ENCODE data around the gene LHX3. TPM values are rescaled to one million over a fixed set of nuclear protein-coding genes. Genes with fewer than 3 reads are reported as not detected.

The LHX3 gene
- total and polyA plus RNA-seq, 2 donors (not counting 1 experiment from before 2014, with no cell fraction given): 0.07 to 0.30 TPM

DNA sequence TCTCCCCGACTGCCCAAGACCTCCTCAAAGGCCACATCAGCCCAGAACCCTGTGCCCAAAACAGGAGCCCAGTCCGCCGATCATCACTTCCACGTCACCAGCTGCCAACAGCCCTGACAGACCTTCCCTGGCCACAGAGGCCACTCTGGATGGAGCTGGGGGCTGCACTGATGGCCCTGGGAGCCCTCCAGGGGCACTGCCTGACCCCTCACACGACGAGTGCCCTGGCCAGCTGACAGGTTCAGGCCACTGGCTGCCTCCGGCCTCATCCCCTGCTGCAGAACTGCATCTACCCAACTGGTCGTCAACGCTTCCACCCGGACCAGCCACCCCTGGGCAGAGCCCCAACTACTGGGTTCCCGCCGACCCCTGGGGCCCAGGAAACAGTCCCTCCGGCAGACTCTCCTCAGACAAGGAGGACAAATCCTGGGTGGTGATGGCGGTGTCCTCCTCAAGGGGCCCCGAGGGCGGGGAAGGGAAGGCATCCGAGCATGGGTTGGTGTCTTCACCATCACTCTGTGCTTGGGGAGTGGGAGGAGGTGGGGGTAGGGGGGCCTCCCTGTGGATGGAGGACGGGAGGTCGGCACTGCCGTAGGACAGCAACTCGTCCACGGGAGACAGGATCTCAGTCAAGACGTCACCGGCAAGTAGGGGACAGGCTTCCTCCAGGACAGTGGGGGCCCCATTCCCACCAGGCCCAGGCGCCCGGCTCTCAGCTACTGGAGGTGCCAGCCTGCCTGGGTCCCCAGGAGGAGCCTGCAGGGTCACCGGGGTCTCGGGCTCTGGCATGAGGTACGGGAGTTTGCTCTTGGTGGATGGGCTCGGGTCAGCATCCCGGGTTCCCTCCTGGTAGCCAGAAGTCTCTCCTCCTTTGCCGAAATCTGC lies 48.6 kb upstream of the LHX3 start:
- Histone ChIP-seq H3K9ac (ENCODE audit: low read length) (no peak overlapping the region), H3K4me1 (ENCODE audit: control insufficient read depth in 2 of 2, insufficient read depth in 2 of 2, low read length in 2 of 2) (no peaks in the 10 kb centered on the region), H3K79me2 (ENCODE audit: control insufficient read depth, insufficient read depth, low read length) (no peaks in the 10 kb centered on the region), H3K4me3 (ENCODE audit: control extremely low read depth in 1 of 5, extremely low read depth in 1 of 5, insufficient read depth in 1 of 5, low read depth in 2 of 5, low read length in 4 of 5) (no peak overlapping the region), H4K20me1 (ENCODE audit: control insufficient read depth, insufficient read depth, low read length, poor library complexity, severe bottlenecking) (no peaks in the 10 kb centered on the region), H2AFZ (ENCODE audit: insufficient read depth, low read depth, low read length, poor library complexity, severe bottlenecking) (no peak overlapping the region), H3K27me3 (replicated peaks in 1 of 4; ENCODE audit: control extremely low read depth in 1 of 4, control insufficient read depth in 3 of 4, insufficient read depth in 4 of 4, low read length in 3 of 4) (peaks cover 0 to 5% (median 0%) of the 10 kb centered on the region in 4 experiments), H3K4me2 (replicated peaks; ENCODE audit: low read depth, low read length, poor library complexity, severe bottlenecking) (no peak overlapping the region), H3K27ac (ENCODE audit: low read length in 2 of 2) (no peak overlapping the region), H3K36me3 (replicated peaks in 1 of 2; ENCODE audit: control extremely low read depth in 1 of 2, control insufficient read depth in 1 of 2, extremely low read depth in 1 of 2, insufficient read depth in 2 of 2, low read length in 1 of 2) (no peaks in the 10 kb centered on the region), H3K9me3 (ENCODE audit: control extremely low read depth in 1 of 3, control insufficient read depth in 2 of 3, insufficient read depth in 1 of 3, low read length in 2 of 3) (no peaks in the 10 kb centered on the region)
- ChIA-PET CTCF (interaction anchor here (1.8 kb wide), 1 partner anchor 11 kb away, joined by 5 read pairs; no protein-coding TSS in a partner anchor), POLR2A (no interaction called here)
- H3K27ac Mint-ChIP-seq: no peak overlapping the region
- no peaks in the 10 kb centered on the region for H3K9me3 Mint-ChIP-seq (ENCODE audit: insufficient read depth)
- WGBS (ENCODE audit: insufficient coverage): 88% methylated on average over 32 of the region's 32 CpGs
- intact Hi-C loops (cut with micrococcal nuclease): no loop called here
- ATAC-seq (ENCODE audit: low read depth): no peak
- H3K27me3 Mint-ChIP-seq: no peaks in the 10 kb centered on the region
- no peak for DNase-seq
- TF ChIP-seq, protein P1, sequence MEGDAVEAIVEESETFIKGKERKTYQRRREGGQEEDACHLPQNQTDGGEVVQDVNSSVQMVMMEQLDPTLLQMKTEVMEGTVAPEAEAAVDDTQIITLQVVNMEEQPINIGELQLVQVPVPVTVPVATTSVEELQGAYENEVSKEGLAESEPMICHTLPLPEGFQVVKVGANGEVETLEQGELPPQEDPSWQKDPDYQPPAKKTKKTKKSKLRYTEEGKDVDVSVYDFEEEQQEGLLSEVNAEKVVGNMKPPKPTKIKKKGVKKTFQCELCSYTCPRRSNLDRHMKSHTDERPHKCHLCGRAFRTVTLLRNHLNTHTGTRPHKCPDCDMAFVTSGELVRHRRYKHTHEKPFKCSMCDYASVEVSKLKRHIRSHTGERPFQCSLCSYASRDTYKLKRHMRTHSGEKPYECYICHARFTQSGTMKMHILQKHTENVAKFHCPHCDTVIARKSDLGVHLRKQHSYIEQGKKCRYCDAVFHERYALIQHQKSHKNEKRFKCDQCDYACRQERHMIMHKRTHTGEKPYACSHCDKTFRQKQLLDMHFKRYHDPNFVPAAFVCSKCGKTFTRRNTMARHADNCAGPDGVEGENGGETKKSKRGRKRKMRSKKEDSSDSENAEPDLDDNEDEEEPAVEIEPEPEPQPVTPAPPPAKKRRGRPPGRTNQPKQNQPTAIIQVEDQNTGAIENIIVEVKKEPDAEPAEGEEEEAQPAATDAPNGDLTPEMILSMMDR (IDR thresholded peaks at IDR 0.05): no peak
- no peak for TF ChIP-seq EZH2 (IDR thresholded peaks at IDR 0.05; ENCODE audit: borderline replicate concordance, insufficient read depth, low read depth, low read length, poor library complexity, severe bottlenecking)
- H3K4me3 Mint-ChIP-seq: no peak overlapping the region
- no peaks in the 10 kb centered on the region for H3K4me1 Mint-ChIP-seq

DNA sequence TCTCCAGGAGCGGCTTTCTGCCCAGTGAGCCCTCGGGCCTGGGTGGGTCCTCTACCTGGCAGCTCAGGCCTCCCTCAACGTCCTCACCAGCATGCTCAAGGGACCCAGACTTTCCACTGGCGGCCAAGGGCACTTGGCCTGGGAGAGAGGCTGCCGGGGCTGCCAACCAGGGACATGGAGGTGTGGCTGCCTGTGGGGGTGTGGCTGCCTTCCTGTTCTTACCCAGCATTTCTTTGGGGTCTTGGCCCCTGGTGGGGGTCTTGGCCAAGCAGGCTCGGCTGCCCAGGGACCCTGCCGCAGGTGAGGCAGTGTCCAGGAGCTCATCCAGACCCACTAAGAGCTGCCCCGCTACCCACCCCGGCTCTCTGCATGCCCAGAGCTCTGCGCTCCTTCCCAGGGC lies 47.9 kb upstream of the LHX3 start:
- no peak overlapping the region for H3K4me3 ChIP-seq (ENCODE audit: control extremely low read depth in 1 of 5, extremely low read depth in 1 of 5, insufficient read depth in 1 of 5, low read depth in 2 of 5, low read length in 4 of 5)
- no peaks in the 10 kb centered on the region for H3K4me1 Mint-ChIP-seq
- no peaks in the 10 kb centered on the region for H3K79me2 ChIP-seq (ENCODE audit: control insufficient read depth, insufficient read depth, low read length)
- no peak overlapping the region for H3K9ac ChIP-seq (ENCODE audit: low read length)
- no peaks in the 10 kb centered on the region for H3K9me3 Mint-ChIP-seq (ENCODE audit: insufficient read depth)
- H3K27me3 ChIP-seq (replicated peaks in 1 of 4; ENCODE audit: control extremely low read depth in 1 of 4, control insufficient read depth in 3 of 4, insufficient read depth in 4 of 4, low read length in 3 of 4): peaks cover 0 to 5% (median 0%) of the 10 kb centered on the region in 4 experiments
- H3K4me2 ChIP-seq (replicated peaks; ENCODE audit: low read depth, low read length, poor library complexity, severe bottlenecking): no peak overlapping the region
- no peak overlapping the region for H3K27ac Mint-ChIP-seq
- H3K27me3 Mint-ChIP-seq: no peaks in the 10 kb centered on the region
- ChIA-PET CTCF (no interaction called here), POLR2A (no interaction called here)
- WGBS (ENCODE audit: insufficient coverage): 88% methylated on average over 10 of the region's 10 CpGs
- ATAC-seq (ENCODE audit: low read depth) (no peak), DNase-seq (no peak)
- H3K4me3 Mint-ChIP-seq: no peak overlapping the region
- TF ChIP-seq, protein P1 (IDR thresholded peaks at IDR 0.05): no peak
- no peak for TF ChIP-seq EZH2 (IDR thresholded peaks at IDR 0.05; ENCODE audit: borderline replicate concordance, insufficient read depth, low read depth, low read length, poor library complexity, severe bottlenecking)
- intact Hi-C loops (cut with micrococcal nuclease): no loop called here
- H3K36me3 ChIP-seq (replicated peaks in 1 of 2; ENCODE audit: control extremely low read depth in 1 of 2, control insufficient read depth in 1 of 2, extremely low read depth in 1 of 2, insufficient read depth in 2 of 2, low read length in 1 of 2): no peaks in the 10 kb centered on the region
- no peaks in the 10 kb centered on the region for H3K4me1 ChIP-seq (ENCODE audit: control insufficient read depth in 2 of 2, insufficient read depth in 2 of 2, low read length in 2 of 2)
- no peak overlapping the region for H2AFZ ChIP-seq (ENCODE audit: insufficient read depth, low read depth, low read length, poor library complexity, severe bottlenecking)
- no peak overlapping the region for H3K27ac ChIP-seq (ENCODE audit: low read length in 2 of 2)
- H3K9me3 ChIP-seq (ENCODE audit: control extremely low read depth in 1 of 3, control insufficient read depth in 2 of 3, insufficient read depth in 1 of 3, low read length in 2 of 3): no peaks in the 10 kb centered on the region
- H4K20me1 ChIP-seq (ENCODE audit: control insufficient read depth, insufficient read depth, low read length, poor library complexity, severe bottlenecking): no peaks in the 10 kb centered on the region

All from B cell (primary cell).